ENCODE results near the gene COL6A5.

The COL6A5 gene

GRCh38 chr3:130470126-130470525, 124.7 kb downstream of the COL6A5 start:
- TF ChIP-seq CTCF (IDR thresholded peaks at IDR 0.05; ENCODE audit: extremely low read depth, missing control alignments) = no peak
- no peak for DNase-seq (ENCODE audit: low spot score)

GRCh38 chr3:130473416-130473815, 127.9 kb downstream of the COL6A5 start:
- no peak for DNase-seq (ENCODE audit: low spot score)
- no peak for TF ChIP-seq CTCF (IDR thresholded peaks at IDR 0.05; ENCODE audit: extremely low read depth, missing control alignments)

- no peak for DNase-seq (ENCODE audit: low spot score)
- no peak for TF ChIP-seq CTCF (IDR thresholded peaks at IDR 0.05; ENCODE audit: extremely low read depth, missing control alignments)
These were observed 135.3 kb downstream of the COL6A5 start for GRCh38 chr3:130480736-130481135.

- no peak for TF ChIP-seq CTCF (IDR thresholded peaks at IDR 0.05; ENCODE audit: extremely low read depth, missing control alignments)
These were observed 142.8 kb downstream of the COL6A5 start for GRCh38 chr3:130488288-130488687.

GRCh38 chr3:130488769-130489450, 143.4 kb downstream of the COL6A5 start:
- DNase-seq (ENCODE audit: low spot score) = no peak
- TF ChIP-seq CTCF (IDR thresholded peaks at IDR 0.05; ENCODE audit: extremely low read depth, missing control alignments) = no peak

More at GRCh38 chr3:130488288-130488687, 142.8 kb downstream of the COL6A5 start:
- no peak for DNase-seq (ENCODE audit: low spot score)

GRCh38 chr3:130490241-130490640, 144.8 kb downstream of the COL6A5 start:
- DNase-seq (ENCODE audit: low spot score) = no peak
- TF ChIP-seq CTCF (IDR thresholded peaks at IDR 0.05; ENCODE audit: extremely low read depth, missing control alignments) = no peak

- no peak for DNase-seq (ENCODE audit: low spot score)
- no peak for TF ChIP-seq CTCF (IDR thresholded peaks at IDR 0.05; ENCODE audit: extremely low read depth, missing control alignments)
These were observed 146.0 kb downstream of the COL6A5 start for GRCh38 chr3:130491431-130491830.

All from GM20000 (cell line).